ENCODE measurements around the gene POLR3GL. TPM values are rescaled to one million over a fixed set of nuclear protein-coding genes. Genes with fewer than 3 reads are reported as not detected.

The POLR3GL gene
- total RNA-seq, 1 experiment from 2014 or later = 7.9 TPM

GRCh38 chr1:145967288-145967687 is 2.8 kb downstream of the POLR3GL start:
- Histone ChIP-seq H2BK120ac (ENCODE audit: low read depth, low read length, poor library complexity, severe bottlenecking) (no peak overlapping the region), H3K18ac (ENCODE audit: insufficient read length, low read depth, low read length) (no peak overlapping the region), H2AFZ (ENCODE audit: low read length) (no peak overlapping the region), H3K23me2 (ENCODE audit: insufficient read length, low read depth, low read length, poor library complexity, severe bottlenecking) (peaks cover 11% of the 10 kb centered on the region), H3K79me1 (ENCODE audit: insufficient read depth, low read depth, low read length, poor library complexity, severe bottlenecking) (no peaks in the 10 kb centered on the region), H3K4ac (ENCODE audit: low read depth, low read length) (no peak overlapping the region), H2AK5ac (ENCODE audit: insufficient read length, low read length) (no peak overlapping the region), H3T11ph (ENCODE audit: low read length) (no peak overlapping the region), H3K14ac (ENCODE audit: insufficient read depth, low read length) (no peak overlapping the region), H3K9ac (ENCODE audit: extremely low read depth, insufficient read length, low read length) (no peak overlapping the region), H3K27me3 (ENCODE audit: insufficient read depth, low read length) (peaks cover 15% of the 10 kb centered on the region), H4K5ac (ENCODE audit: insufficient read length, low read depth, low read length) (no peak overlapping the region), H3K79me2 (ENCODE audit: insufficient read depth, low read length) (no peaks in the 10 kb centered on the region), H3K4me2 (ENCODE audit: insufficient read depth, insufficient read length, low read length) (no peak overlapping the region), H3K27ac (ENCODE audit: insufficient read length, low read depth, low read length) (no peak overlapping the region), H2BK12ac (ENCODE audit: insufficient read length, low read depth, low read length) (no peak overlapping the region), H4K8ac (replicated peaks; ENCODE audit: insufficient read length, low read depth, low read length) (no peak overlapping the region), H3K23ac (ENCODE audit: insufficient read length, low read depth, low read length) (no peak overlapping the region), H3K9me3 (ENCODE audit: control insufficient read depth, low read depth, low read length) (no peaks in the 10 kb centered on the region), H2BK5ac (ENCODE audit: insufficient read length, low read length) (no peak overlapping the region), H3K4me1 (ENCODE audit: insufficient read depth, low read length) (peaks cover 2% of the 10 kb centered on the region; the same call in 1 of the 2 replicates), H4K91ac (ENCODE audit: insufficient read length, low read depth, low read length) (no peak overlapping the region), H4K20me1 (ENCODE audit: control insufficient read depth, insufficient read depth, insufficient read length) (no peaks in the 10 kb centered on the region), H3K56ac (ENCODE audit: insufficient read length, low read depth, low read length) (no peak overlapping the region), H2BK15ac (ENCODE audit: low read depth, low read length) (no peak overlapping the region), H2BK20ac (ENCODE audit: low read depth, low read length, poor library complexity, severe bottlenecking) (no peak overlapping the region)
- peaks cover 0 to 2% (median 0%) of the 10 kb centered on the region in 3 experiments; a peak in 2 of 7 replicates for H3K36me3 Mint-ChIP-seq (ENCODE audit: insufficient read depth in 1 of 3, low read depth in 3 of 3)
- no peak for TF ChIP-seq CTCF (conservative IDR thresholded peaks at IDR 0.05)
- H3K27ac Mint-ChIP-seq = no peak overlapping the region
- H3K27me3 Mint-ChIP-seq (ENCODE audit: low read depth) = peaks cover 20% of the 10 kb centered on the region
- peaks cover 3% of the 10 kb centered on the region in 2 experiments; a peak in 3 of 5 replicates for H3K9me3 Mint-ChIP-seq
- WGBS (ENCODE audit: extremely low coverage, insufficient read length, low lambda C conversion rate) = no CpG with 5 or more reads among the region's 2 CpGs
- H3K4me1 Mint-ChIP-seq = peaks cover 12 to 19% of the 10 kb centered on the region in 2 experiments
- no peak for DNase-seq
- H3K4me3 Mint-ChIP-seq = no peak overlapping the region

Data from H9 (cell line).